NCI-H1105 (cell line): ENCODE measurements around the gene INTS2.
"Not testable (repeated sequence)": the region's sequence is repeated elsewhere in the genome, so short reads cannot be mapped to it uniquely, and the experiment has no call there.

ENCODE experiments used
- DNase-seq: peaks from one replicate; lab custom pipeline; 2025; lab: John Stamatoyannopoulos, UW

The INTS2 gene

DNA sequence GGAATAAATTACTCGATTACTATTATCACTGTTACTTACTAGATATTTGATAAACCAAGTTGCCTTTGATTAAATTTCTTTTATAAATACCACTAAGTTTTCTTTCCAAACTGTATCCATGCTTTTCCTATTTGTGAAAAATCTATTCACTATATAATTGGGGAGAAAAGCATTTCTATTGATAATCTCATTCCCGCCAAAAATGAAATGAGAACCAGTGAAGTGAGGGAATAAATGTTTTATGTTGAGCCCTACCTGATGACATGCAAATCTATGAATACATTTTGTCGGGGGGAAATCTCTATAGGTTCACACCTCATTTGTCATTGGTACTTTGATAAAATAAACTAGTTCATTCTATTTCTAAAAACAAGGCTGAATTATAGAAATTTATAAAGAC is 80.1 kb downstream of the INTS2 start:
- DNase-seq, result no peak

DNA sequence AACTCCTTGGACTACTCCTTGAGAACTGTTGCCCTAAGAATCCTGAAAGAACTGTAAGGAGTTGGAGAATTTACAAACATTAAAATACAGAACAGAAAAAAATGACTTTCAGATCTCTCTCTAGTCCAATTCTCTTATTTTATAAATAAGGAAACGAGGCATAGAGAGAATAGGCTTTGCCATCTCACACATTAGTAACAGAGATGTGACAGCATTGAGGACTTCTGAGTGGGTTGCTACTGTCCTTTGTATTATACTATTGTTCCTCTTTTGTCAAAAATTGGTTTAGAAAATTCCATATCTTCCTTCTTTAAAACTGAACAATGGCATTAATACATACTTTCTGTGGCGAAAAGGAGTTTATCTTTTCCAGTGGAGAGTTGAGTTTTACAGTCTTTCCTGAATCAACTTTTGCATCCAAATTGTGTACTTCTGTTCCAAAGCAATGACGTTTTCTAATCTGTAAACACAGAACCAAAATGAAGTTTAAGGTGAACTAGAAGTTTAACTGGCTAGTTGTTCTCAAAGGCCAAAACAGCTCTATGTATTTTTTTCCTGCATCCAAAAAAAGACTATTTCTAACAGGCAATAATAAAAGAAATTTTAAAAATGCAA is 80.9 kb downstream of the INTS2 start:
- DNase-seq, result no peak

DNA sequence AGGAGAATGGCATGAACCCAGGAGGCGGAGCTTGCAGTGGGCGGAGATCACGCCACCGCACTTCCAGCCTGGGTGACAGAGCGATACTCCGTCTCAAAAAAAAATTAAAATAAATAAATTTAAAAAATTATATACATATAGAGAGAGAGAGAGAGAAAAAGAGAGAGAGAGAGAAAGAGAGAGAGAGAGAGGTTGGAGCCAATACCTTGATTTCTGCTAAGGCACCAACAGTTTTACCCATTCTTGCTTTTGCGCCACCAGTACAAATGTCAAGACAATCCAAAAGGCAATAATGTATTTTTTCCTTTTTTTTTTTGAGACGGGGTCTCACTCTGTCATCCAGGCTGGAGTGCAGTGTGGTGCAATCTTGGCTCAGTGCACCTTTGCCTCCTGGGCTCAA is 81.7 kb downstream of the INTS2 start:
- no peak for DNase-seq

DNA sequence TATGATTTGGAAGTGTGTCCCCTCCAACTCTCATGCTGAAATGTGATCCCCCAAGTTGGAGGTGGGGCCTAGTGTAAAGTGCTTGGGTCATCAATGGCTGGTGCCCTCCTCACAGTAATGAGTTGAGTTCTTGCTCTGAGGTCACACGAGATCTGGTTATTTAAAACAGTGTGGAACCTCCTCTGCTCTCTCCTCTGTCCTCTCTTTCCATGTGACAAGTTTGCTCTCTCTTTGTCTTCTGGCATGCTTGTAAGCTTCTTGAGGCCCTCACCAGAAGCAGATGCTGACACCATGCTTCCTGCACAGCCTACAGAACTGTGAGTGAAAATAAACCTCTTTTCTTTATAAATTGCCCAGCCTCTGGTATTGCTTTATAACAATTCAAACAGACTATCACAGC is 84.3 kb downstream of the INTS2 start:
- DNase-seq, result no peak

DNA sequence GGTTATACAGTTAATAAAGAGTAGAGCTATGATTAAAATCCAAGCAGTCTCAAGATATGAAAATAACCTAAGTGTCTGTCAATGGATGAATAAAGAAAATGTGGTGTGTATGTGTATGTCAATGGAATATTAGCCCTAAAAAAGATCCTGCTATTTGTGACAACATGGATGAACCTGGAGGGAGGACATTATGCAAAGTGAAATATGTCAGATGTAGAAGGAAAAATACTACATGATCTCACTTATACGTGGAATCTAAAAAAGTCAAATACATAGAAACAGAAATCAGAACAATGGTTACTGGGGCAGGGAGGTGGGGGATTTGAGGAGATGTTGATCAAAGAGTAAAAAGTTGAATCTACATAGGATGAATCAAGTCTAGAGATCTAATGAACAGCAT is 84.9 kb downstream of the INTS2 start:
- no peak for DNase-seq

DNA sequence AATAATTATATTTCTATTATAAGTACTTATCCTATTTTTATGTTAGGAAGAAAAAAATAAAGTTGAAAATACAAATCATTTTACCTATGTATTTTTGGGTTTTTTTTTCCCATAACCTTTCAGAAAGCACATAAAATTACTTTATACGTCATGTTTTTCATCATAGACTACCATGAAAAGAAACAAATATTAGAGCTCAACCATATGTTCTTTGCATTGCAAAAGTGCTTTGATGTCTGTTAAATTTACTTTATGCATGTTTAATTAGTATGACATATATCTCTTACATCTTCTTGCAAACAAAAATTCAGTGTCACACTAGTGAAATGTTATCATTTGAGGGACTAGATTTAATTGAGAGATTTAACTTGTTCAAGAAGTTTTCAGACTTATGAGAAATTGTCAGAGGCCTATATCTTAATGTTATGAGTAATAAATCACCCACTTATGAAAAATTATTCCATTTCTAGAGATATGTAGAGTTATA is 88.4 kb downstream of the INTS2 start:
- DNase-seq, result no peak

DNA sequence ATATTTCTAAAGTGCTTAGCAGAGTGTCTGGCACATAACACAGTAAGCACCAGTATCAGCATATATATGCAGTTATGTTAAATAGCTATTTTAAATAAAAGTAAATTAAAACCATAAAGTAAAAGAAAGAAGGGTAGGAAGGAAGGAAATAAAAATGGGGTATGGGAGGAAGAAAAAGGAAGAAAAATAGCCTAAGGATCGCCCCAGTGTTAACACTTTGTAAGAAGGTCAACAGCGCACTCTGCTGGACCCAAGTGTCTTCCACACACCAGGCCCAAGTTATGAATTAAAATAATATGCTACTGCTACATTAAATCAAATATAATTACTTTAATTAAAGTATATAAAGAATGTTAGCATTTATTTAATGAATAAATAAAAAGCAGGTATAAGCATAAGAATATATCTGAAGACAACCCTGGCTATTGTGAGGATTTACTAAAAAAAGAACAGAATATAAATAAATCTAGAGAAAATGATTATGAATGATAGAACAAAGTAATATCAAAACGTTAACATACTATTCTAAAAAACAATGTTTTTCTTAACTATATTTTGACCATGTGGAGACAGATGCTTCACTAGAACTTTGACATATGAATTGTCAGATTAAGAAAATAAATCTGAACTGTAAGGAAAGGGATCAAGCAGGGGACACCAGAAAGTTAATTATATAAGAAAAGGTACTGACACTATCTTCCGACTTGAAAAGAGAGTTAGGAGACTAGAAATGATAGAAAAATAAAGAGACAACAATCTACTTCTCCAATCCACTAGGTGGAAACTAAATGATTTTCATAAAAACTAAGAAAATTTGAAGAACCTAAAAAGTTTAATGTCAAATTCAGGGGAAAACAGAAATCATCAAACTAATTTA is 90.4 kb downstream of the INTS2 start:
- DNase-seq, result peak; percentile 42

DNA sequence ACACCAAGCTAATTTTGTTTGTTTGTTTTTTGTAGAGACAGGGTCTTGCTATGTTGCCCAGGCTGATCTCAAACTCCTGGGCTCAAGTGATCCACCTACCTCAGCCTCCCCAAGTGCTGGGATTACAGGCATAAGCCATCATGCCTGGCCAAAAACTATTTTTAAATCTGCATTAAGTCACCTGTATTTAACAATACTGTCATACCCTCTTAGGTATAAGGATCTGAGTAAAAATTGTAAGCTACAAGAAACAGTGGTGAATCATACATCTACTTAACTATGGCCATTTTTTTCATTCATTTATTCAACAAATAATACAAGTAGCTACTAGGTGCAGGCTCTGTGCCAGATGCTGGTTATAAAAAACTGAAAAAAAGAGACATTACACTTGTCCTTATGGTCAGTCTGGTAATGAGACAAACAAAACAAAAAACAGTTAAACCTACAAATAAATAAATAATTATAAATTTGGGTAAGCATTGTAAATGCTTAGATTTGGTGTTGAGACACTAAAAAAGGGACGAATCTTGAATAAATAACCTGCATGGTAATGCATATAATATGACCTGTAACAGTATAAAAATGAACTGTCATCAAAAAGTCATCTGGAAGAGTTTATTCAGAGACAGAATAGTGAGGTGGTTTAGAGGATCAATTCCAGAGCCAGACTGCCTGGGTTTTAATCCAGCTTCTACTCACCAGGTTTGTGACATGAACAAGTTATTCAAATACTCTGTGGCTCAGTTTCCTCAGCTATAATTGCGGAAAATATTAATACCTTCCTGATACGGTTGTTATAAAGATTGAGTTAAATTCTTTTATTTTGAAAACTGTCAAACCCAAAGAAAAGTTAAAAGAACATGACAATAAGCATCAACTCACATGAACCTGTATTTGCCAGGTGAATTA is 91.3 kb downstream of the INTS2 start:
- no peak for DNase-seq

DNA sequence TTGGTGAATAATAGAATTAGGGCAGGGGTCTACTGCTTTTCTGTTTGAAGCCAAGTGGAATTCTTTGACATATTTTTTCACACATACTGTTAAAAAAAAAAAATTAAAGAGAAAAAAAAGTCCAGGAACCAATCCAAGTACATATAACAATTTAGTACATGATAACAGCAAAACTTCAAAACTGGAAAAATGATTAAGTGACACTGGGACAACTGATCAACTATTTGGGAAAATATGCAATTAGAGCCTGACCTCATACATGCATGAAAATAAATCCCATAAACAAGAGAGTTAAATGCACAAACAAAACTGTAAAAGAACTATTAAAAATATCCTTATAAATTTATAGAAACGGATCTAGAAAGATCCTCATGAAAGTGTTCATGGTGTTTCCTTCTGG is 92.2 kb downstream of the INTS2 start:
- no peak for DNase-seq

DNA sequence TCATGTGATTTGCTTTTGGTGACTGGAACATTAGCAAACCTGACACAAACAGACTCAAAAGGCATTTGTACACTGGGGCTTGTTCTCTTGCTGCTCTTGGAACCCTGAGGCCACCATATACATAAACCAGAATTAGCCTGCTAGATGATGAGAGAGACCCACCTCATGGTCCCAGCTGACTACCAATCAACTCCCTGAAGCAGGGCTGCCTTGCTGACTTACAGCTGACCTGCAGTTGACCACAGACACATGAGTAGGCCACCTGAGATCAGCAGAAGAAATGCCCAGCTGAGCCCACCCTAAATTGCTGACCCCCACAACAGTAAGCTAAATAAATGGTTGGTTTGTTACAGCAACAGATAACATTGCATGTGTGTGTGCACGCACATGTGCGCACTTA is 93.2 kb downstream of the INTS2 start:
- DNase-seq, result no peak

DNA sequence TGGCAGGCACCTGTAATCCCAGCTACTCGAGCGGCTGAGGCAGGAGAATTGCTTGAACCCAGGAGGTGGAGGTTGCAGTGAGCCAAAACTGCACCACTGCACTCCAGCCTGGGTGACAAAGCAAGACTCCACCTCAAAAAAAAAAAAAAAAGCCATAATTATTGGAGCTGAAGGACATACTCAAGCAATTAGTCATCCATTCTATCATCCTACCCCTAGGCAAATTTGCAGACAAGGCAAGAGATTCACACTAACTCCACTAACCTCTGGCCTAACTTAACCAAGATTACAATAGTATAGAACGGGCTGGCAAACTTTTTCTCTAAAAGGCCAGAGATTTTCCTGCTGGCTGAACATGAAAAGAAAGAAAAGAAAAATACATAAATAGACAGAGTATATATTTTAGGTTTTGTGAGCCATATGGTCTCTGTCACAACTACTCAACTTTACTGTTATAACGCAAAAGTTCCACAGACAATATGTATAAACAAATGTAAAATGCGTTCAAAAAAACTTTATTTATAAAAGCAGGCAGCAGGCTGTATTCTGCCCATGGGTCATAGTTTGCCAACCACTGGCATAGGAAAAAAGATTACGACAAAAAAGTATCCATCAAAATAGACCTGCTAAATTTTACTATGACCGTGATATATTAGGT is 94.1 kb downstream of the INTS2 start:
- no peak for DNase-seq

DNA sequence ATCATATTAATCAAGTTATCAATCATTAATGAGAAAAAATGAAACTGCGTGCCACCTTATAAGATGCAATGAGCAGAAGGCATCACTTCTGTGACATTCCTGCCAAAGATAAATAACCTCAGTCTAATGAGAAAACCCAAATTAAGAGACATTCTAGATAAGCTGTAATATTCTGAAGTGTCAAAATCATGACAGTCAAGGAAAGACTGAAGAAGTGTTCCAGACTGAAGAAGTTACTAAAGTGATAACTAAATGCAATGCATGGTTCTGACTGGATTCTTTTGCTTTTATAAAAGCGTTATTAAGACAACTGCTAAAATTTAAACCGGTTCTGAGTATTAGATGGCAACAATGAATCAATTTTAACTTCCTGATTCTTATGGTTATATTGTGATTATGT is 95.3 kb downstream of the INTS2 start:
- no peak for DNase-seq

DNA sequence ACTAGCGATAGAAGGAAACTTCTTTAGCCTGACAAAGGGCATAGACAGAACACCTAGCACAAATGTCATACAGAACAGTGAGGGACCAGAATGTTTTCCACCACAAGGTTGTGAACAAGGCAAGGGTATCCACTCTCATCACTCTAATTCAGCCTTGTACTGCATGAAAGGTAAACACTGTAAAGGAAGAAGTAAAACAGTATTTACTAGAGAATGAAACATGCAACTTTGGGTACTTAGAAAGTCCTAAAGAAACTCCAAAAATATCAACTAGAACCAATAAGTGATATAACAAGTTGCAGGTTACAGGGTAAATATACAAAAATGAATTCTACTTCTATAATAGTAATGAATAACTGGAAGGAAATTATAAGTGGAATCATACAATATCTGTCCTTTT is 96.7 kb downstream of the INTS2 start:
- no peak for DNase-seq

DNA sequence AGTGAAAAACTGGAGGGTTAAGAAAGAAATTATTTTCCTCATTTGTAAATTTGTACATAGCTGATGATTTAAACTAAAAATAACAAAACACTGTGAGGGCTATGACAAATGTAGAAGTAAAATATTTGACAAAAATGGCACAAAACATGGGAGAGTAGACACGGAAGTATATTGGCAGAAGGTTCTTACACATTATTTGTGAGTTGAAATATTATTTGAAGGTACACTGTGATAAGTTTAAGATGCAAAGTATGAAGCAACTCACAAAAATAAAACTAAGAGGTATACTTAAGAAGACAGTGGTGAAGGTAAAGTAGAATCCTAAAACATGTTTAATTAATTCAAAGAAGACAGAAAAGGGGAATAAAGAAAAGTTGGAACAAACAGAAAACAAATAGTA is 99.1 kb downstream of the INTS2 start:
- DNase-seq, result no peak

DNA sequence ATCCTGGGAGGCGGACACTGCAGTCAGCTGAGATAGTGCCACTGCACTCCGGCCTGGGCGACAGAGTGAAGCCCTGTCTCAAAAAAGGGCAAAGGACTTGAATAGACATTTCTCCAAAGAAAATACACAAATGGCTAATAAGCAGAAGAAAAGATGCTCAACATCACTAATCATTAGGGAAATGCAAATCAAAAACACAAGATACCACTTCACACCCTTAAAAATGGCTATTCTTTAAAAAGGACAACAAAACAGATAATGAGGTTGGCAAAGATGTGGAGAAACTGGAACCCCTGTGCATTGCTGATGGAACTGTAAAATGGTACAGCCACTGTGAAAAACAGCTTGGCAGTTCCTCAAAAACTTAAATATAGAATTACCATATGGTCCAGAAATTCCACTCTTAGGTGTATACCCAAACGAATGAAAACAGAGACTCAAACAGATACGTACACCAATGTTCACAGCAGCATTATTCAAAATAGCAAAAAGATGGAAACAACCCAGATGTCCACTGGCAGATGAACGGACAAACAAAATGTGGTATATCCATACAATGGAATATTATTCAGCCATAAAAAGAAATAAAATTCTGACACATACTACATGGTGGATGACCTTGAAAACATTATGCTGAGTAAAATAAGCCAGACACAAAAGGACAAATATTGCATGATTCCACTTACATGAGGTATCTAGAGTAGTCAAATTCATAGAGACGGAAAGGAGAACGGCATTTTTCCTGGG is 100.0 kb downstream of the INTS2 start:
- no peak for DNase-seq

DNA sequence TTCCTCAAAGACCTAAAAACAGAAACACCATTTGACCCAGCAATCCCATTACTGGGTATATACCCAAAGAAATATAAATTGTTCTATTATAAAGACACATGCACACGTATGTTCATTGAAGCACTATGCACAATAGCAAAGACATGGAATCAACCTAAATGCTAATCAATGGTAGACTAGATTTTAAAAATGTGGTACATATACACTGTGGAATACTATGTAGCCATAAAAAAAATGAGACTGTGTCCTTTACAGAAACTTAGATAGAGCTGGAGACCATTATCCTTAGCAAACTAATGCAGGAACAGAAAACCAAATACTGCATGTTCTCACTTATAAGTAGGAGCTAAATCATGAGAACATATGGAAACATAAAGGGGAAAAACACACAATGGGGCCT is 100.9 kb downstream of the INTS2 start:
- DNase-seq, result not testable (repeated sequence)

DNA sequence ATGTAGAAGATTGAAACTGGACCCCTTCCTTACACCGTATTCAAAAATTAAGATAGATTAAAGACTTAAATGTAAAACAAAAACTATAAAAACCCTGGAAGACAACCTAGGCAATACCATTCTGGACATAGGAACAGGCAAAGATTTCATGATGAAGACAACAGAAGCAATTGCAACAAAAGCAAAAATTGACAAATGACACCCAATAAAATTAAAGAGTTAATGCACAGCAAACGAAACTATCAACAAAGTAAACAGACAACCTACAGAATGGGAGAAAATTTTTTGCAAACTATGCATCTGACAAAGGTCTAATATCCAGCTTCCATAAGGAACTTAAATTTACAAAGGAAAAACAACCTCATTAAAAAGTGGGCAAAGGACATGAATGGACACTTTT is 101.6 kb downstream of the INTS2 start:
- DNase-seq, result not testable (repeated sequence)

DNA sequence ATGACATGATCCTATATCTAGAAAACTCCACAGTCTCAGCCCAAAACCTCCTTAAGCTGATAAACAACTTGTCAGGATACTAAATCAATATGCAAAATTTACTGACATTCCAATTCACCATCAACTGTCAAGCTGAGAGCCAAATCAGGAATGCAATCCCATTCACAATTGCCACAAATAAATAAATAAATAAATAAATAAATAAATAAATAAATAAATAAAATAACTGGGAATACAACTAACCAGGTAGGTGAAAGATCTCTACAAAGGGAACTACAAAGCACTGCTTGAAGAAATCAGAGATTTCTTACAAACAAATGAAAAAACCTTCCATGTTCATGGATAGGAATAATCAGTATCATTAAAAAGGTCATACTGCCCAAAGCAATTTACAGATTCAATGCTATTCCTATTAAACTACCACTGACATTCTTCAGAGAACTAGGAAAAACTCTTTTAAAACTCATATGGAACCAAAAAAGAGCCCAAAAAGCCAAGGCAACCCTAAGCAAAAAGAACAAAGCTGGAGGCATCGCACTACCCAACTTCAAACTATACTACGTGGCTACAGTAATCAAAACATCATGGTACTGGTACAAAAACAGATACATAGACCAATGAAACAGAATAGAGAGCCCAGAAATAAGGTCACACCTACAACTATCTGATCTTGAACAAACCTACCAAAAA is 102.2 kb downstream of the INTS2 start:
- no peak for DNase-seq

DNA sequence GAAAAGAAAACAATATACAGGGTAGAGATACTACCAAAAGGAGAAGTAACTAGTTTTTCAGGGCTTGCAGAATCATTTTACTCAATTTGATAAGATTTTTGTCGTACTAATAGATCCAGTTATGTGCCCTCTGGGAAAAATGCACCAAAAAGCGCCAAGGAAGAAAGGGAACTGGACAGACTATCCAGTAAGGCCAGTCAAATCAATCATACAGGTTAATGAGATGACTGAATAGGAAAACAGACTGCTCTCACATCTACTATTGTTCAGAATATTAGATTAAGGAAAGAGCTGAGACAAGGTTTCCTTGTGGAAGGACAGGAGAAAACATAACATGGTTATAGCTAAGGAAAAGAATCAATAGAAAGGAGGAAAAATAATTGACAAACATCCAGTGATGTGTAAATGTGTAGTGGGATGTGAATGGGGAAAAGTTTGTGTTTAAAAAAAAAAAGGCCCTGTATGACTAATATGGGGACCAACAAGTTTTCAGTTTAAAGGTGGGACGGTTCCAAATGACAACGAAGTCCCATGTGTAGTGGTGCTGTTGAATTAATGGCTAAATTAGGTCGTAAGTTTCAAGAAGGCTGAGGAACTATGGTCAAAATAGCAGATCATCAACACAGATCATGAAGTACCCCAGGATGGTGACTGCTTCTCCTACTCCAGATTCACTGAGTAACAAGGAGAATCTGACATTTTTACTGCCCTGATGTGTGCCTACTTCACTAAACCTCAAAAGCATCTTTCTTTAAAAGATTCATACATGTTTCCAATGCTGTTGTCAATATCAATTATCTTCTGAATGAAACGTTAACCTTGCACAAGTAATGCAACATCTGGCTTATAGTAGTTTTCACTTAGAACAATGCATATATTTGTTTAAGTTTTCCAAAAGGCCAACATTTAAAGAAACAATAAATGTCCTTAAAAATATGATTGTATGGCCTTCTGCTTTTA is 105.2 kb downstream of the INTS2 start:
- no peak for DNase-seq
